DLD1 (cell line): Measurements from ENCODE around the gene IFI35.

Source experiments
- in situ Hi-C: cut with HindIII; loops from 2 replicates; pipeline ENCODE4 v1.10.0; 2017; ENCODE audit warnings: low sequenced_read_pairs

The IFI35 gene

DNA sequence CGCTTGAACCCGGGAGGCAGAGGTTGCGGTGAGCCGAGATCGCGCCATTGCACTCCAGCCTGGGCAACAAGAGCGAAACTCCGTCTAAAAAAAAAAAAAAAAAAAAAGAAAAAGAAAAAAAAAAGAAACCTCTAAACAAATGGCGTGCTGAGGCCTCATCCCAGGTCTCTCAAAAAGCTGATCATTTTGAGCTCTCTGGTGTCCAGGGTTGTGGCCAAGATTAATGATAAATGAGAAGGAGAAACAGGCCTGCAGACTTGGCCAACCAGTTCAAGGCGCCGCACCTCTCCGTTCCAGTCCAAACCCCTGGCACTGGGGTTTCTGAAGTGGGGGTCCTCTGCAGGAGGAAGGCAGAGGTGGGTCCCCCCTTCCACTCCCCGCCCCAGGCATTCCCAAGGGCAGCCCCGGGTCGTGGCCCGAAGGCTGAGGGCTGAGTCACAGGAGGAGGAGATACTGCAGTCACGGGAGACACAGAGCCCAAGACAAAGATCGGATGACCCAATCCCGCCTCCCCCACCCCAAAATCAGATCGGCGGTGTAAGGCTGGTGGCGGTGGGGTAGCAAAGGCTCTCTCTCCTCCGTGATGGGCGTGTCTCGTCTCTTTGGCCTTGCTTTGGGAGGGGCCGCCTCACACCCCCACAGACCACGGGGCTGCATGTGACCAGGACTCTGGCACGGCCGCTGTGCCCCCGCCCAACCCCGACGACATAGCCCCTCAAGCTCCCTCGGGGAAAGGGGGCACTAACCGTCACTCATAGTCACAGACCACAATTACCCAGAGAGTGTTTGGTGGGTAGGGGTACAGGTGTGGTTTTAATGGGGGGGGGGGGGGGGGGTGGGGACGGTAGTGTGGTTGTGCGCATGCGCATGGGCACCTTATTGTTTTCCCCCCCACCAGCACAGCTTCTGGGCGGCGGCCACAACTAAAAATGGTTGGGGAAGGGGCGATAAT is 14.5 kb downstream of the IFI35 start:
- in situ Hi-C loops: no loop called here

DNA sequence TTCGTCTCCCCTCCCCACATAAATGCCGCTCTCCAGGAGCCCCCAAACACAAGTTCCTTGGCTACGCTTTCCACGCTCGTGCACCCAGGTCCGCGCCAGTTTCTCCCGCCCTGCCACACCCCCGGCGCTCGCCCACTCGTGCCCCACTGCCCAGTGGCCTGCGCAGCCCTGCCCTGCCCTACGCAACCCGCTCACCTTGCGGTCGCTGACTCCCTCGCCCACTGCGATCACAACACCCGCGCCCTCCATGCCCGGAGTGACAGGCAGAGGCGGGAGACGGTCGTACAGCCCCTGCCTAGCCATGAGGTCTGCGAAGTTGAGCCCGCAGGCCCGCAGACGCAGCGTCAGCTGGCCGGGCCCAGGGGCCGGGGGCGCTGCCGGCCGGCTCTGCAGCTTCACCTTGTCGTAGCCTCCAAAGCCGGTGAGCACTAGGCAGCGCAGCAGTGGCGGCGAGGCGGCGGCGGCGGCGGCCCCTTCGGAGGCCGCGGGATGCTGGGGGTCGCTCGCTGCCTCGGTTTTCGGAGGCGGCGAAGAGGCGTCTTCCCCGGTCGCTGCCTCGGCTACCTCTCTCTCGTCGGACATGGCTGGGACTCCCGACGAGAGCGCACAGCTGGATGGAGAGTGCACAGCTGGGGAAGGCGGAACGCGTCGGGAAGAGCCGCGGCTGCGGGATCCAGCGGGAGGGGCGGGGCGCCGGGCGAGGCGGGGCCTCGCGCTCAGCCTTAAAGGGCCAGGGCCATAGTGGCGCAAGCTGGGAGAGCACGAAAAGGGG is 15.3 kb downstream of the IFI35 start, which contains the start of gene VAT1:
Gene VAT1 (minus strand): TSS at position 645 of the 772 bp plus-strand sequence. CDS start 63 bp downstream, at position 582.
- in situ Hi-C loops: no loop called here

DNA sequence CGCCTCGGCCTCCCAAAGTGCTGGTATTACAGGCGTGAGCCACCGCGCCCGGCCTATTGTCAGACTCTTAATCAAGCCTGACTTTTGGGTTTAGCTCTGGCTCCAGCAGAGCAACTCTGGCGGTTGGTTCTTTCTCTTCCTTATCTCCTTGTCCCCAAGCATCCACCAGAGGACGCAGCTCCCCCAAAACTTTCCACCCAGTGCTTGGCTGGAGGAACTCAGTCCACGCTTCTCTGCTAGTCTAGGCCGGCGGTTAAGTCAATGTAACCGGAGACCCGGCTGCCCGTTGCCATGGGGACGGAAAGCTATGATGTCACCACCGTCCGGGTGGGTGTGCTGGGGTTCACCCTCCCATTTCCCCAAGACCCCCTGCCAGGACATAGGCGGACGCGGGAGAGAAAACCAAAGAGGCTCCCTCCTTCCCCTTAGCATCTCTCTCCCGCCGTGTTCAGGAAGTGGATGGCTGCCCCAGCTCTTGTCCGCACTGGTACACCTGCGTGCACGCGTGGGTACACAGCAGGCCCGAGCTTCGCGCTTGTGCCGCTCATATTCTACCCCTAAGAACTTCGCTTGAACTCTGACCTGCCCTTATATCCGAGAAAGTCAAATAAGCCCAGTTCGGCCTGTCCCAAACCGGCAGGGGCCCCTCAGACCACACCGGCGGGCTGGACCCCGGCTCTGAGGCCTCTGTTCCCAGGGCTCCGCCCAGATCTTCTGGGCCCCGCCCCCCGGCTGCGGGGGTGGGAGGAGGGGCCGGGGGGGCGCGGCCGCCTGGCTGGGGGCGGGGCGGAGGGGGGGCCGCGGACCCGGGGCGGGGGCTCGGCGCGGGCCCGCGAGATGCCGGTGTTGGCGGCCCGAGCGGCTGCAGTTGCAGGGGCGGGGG is 18.1 kb downstream of the IFI35 start, which contains the start of gene RND2:
Gene RND2 (plus strand): TSS at position 825 of the 883 bp plus-strand sequence. CDS start 117 bp downstream, outside the sequence.
- in situ Hi-C loops: no loop called here

DNA sequence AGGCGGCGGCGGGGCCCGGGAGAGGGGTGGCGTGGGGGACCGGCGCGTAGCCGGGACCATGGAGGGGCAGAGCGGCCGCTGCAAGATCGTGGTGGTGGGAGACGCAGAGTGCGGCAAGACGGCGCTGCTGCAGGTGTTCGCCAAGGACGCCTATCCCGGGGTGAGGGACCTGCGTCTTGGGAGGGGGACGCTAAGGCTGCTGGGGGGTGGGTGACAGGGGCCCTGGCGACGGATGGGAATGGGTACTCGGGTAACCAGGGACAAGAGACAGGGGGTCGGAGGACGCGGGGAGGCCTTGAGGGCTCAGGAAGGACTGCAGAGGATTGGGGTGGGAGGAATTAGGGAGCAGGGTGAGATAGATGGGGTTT is 18.7 kb downstream of the IFI35 start:
- in situ Hi-C loops: no loop called here

DNA sequence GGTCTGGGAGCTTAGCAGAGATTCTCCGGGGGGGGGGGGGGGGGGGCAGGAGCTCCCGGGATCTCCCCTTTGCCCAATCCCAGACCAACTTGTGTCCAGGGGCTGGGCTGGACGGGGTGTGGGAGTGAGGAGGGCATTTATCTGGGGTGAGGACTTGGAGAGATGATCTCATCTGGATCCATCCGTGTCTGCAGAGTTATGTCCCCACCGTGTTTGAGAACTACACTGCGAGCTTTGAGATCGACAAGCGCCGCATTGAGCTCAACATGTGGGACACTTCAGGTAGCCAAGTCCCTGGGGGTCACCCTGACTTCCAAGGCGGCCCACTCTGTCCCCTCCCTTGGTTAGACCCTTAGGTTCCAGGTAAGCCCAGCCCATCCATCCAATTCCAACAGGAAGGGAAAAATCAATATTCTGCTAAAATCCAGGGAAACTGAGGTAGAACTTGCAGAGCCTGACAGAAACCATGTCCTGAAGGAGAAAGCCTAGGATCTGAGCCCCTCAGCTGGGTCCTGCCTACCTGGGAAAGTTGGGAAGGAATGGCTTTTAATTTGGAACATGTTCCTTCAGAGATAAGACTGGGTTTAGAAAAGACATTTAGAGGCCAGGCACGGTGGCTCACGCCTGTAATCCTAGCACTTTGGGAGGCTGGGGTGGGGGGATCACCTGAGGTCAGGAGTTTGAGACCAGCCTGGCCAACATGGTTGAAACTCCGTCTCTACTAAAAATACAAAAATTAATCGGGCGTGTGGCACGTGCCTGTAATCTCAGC is 19.4 kb downstream of the IFI35 start:
- in situ Hi-C loops: no loop called here

DNA sequence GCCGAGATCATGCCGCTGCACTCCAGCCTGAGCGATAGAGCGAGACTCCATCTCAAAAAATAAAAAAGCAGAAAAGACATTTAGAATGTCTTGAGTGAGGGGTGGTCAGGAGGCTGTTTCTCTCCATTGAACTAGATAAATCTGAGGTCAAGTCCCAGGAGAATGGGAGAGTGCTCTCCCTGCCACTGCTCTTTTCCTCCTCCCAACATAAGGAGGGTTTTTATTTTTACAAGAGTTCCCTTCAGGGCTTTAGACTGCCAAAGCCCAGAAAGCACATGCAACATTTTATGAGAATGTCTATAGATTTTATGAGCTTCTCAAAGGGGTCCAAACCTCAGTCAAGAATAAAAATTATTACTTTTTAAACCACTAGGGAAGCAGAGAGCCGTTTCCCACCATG is 20.0 kb downstream of the IFI35 start:
- in situ Hi-C loops: no loop called here

DNA sequence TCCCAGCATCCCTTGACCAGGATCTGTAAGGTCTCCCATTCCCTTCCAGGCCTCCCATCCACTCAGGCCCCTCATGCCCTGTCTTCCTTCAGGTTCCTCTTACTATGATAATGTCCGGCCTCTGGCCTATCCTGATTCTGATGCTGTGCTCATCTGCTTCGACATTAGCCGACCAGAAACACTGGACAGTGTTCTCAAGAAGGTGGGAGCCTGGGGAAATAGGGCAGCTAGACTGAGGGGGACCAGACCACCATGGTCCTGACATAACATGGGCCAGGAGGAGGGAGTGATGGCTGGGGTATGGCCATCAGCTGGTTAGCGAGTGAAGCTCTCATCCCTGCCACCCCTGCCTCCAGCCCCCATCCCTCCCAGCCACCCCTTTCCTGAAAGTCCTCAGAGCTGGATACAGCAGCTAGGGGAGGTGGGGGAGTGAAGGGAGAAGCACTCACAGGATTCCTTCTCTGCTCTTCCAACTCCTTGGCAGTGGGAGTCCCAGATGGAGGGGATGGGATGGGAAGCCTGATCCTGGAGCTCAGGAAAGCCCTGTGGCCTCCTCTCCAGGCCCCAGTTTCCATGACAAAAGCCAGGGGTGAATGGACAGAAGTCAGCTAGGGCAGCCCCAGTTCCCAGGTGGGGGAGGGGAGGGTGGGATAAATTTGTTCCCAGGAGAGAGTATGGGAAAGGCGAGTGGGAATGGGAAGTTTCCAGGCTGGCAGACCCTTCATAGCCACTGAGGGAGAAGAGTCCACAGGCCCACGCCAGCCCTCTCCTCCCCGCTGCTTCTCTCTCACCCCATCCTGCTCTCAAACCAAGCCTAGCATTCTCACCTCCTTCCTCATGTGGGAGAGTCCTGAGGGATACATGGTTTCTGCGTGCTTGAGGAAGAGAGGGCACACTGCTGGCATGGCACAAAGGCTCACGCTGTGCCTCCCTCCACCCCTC is 20.8 kb downstream of the IFI35 start:
- in situ Hi-C loops: no loop called here

DNA sequence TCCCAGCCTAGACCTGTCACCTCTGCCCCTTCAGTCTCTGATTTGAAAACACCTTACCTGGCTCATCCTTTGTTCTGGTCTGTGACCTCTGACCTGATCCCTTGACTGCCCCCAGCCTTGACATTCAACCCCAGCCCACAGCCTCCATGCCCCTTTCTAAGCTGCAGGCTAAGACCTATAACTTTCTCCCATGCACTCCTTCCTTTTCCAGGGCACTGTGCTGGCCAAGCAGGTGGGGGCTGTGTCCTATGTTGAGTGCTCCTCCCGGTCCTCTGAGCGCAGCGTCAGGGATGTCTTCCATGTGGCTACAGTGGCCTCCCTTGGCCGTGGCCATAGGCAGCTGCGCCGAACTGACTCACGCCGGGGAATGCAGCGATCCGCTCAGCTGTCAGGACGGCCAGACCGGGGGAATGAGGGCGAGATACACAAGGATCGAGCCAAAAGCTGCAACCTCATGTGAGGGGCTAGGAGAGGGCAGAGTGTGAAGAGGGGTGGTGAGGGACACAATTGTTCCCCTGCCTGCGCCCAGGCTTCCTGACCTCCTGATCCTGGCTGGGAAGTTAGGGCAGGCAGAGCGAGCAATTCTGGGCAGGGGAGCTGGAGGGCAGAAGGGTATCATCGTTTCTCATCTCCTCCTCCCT is 21.8 kb downstream of the IFI35 start:
- in situ Hi-C loops: no loop called here

DNA sequence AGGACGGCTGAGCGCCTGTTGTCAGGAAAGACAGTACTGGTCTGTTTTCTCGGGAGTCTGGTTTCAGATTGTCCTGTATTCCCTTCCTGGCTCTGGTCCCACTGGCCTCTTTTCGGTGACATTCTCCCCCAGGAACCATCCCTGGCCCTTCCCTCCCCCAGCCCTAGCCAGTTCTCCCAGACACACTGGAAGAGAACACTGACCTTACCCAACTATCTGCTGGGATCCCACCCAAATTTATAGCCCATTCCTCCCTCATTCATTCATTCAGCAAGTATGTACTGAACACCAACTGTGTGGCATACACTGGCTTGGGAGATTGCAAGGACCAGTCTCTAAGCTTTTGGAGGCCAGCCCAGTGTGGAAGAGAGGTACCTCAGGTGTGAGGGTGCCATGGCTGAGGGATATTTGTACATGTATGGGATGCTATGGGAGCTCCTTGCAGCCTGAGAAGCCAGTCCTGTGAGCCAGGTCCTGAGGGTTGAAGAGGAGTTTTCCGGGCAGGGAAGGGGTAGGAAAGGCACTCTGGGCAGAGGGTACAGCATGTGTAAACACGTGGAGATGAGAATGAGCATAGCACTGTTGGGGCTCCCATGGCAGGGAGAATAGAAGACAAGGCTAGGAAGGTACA is 23.7 kb downstream of the IFI35 start:
- in situ Hi-C loops: no loop called here

DNA sequence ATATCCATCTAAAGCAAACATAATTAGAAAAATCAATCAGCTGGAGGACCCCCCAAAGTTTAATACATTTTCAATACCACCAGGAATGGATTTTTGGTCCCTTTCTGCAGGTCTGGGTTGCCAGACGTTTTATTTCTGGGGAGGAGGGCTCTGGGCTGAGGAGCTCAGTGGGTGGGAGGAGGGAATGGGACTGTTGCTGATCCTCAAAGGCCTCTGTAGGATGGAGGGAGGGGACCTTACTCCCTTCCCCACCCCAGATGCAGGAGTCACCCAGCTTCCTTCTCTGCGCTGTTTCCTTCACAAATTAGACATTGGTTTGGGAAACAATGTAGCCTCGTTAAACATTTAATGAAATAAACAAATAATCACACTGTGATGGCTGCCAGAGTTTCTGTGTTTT is 25.1 kb downstream of the IFI35 start:
- in situ Hi-C loops: no loop called here

DNA sequence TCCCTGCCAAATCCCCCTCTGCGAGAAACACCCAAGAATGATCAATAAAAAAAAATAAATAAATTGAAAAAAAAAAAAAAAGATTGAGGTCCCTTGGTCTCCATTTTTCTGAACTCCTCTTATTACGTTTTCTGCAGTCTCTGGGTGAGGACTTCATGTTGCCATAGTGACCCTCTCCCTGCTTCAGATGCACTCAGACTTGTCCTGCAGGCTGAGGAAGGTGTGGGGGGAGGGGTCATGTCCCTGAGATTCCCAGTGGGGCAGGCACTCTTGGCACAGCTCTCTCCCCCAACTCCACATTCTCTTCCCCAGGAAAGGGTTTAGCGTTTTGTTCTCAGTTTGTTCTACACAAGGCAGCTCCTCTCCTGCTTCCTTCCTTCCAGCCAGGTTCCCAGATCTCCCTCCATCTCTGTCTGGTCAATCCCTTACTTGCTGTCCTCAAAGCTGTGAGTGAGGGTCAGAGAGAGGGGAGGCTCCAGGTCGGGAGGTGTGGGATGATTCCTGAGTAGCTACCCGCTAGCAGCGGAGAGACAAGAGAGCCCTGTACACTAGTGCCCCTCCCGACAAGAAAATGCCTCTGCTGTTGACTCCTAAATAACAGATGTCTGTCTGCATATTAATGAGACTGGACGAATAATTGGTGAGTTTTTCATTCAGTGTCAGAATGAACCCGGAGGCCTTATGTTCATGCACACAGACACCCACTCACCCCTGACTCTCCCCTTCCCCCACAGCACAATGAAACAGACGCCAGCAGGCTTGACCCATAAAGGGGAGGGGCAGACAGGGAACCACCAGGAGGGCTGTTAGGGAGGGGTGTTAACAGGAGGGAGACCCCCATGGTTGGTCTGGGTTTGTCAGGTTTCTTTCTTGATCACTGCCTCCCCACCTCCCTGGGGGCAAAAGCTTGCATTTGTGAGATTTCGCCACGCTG is 27.6 kb downstream of the IFI35 start:
- in situ Hi-C loops: no loop called here

DNA sequence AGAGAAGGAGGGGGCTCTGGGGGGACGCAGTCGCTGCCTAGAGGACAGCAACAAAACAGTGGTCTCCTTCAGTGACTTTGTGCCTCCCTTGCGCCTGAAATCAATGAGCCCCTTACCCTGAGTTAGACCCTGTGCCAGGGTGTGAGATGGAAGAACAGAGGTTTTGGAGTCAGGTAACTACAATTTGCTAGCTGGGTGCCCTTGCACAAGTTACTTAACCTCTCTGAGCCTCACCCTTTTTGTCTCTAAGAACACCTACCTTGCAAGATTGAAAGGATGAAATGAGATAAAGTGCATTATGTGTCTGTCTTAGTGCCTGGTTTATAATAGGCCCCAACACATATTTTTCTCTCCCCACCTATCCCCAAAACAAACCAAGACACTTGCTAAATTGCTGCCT is 28.3 kb downstream of the IFI35 start:
- in situ Hi-C loops: no loop called here

DNA sequence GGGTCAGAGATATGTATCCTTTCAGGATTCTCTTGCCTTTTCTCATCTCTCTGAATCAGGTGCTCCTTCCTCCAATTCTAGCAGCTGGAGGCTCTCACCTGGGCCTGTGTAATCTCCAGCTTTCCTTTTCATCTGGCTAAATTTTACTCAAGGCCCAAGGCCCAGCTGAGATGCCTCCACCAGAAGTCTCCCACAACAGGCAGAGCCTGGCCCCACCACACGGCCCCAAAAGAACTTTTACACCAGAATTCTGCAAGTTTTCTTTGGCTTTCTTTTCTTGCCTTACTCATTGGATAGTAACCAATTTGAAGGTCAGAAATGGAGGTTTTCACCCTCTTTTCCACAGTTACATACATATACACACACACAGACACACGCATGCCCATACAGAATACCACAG is 33.1 kb downstream of the IFI35 start:
- in situ Hi-C loops: no loop called here

DNA sequence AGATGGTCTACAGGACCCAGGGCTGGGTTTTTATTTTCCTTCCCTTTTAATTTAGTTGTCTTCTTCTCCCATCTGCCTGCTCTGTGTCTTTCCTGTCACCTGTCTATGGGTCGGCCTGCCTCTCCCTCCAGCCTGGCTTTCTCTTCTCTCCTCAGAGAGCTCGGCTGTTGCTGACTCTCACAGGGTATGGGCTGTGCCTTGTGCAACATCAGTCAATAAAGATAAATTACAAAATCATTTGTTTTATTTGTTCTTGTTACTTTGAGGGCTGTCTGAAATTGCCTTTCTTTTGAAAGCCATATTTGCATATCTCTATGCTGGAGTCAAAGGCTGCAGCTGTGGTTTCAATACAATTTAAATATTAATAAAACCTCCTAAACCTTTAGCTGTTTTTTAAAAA is 34.1 kb downstream of the IFI35 start:
- in situ Hi-C loops: no loop called here

DNA sequence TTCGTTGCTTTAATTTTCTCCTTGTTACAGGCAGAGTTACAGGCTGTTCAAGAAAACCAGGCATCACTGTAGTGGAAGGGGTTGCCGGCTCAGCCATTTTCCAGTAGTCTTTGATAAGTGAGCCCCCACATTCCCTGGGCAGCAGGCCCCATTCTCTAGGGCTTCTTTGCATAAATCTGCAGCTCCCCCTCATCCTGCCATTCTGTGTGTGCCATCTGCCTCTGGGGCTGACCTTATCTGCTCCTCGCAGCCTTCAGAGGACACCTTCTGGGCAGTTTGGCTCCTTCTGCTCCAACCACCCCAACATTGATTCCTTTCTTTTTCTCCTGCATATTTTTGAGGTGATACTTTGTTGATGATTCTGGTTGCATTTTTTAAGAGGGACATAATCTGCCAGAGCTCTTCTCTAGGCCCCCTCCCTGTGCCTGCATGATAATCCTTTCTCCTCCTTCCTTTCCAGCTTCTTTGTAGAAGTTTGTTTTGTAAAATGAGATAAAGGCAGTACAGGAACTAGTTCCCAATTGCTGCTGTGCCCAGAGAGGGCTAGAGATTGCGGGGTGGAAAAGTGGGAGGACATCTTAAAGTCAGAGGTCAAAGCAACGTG is 35.5 kb downstream of the IFI35 start:
- in situ Hi-C loops: no loop called here

DNA sequence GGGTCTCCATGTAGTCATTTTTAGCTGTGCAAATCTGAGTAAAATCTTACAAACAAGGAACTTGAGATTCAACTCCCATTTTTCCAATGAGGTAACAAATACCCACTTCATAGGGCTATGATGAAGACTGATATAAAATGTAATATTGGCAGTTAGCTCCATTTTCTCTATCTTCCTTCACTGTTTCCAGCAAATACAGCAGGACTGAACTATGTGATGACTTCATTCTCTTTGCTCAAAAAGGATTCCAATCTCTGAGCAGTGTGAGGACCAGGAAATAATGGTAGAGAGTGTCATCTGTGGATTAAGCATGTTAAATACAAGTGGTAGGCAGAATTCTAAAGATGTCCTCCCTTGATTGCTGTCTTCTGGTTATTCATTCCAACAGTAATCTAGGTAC is 36.7 kb downstream of the IFI35 start:
- in situ Hi-C loops: no loop called here

DNA sequence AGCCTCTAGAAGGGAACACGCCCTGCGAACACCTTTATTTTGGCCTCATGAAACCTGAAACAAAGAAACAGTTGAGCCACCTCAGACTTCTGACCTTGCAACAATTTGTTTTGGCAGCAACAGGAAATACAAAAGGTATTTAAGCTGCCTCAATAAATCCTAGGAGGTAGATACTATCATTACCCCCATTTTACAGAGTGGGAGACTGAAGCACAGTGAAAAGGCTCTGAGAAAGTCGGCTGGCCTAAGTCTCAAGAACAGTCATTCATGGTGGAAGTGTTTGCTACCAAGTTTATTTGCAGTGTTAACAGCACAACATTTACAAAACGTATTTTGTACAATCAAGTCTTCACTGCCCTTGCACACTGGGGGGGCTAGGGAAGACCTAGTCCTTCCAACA is 37.4 kb downstream of the IFI35 start:
- in situ Hi-C loops: no loop called here
